Measurements from ENCODE around the gene CAB39. TPM values are rescaled to one million over a fixed set of nuclear protein-coding genes. Genes with fewer than 3 reads are reported as not detected.

CAB39 gene
- total and polyA plus RNA-seq, 5 experiments from 2014 or later: 62.5 to 107 (median 81.5) TPM

DNA sequence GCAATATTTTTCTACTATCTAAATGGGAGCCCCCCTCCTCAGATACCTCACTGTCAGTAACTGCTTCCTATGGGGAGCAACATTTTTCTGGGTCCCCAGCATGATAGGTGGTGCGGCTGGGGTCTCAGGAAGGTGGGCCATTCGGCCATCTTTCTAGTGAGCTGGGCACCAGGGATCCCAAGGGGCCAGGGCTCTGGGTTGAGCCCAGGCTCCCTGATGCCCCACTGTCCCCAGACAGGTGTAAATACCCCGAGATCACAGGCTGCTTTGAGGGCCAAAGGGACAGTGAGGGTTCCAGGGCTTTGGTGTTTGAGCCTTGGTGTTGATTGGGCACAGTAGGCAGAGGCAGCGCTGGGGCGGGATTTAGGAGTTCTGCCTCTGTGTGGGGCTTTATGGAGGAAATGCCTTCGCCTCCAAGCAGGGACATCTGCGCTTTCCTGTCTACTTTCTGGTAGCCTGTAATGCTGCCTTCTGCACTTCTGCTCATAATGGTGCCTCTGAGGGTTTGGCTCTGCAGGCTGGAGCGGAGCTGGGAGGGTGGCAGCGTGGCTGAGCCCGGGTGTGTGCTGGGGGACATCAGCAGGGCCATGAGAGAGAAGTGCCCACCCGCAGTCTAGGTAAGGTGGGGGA lies 157.4 kb downstream of the CAB39 start:
- peaks cover 26 to 81% (median 80%) of the 10 kb centered on the region in 4 donors for H3K4me1 Mint-ChIP-seq
- POLR2A ChIA-PET: interaction anchor here (6.2 kb wide), 1 partner anchor 7 kb away, joined by 62 read pairs; no protein-coding TSS in a partner anchor

More for the DNA sequence above, 157.4 kb downstream of the CAB39 start:
- Mint-ChIP-seq H3K4me3 (peak overlapping the region in 4 of 10 donors; percentile 4 to 66 (median 12)), H3K27ac (peak overlapping the region in 8 of 10 donors; percentile 22 to 83 (median 59)), H3K9me3 (no peaks in the 10 kb centered on the region), H3K36me3 (peaks cover 0 to 5% (median 0%) of the 10 kb centered on the region in 3 donors), H3K27me3 (peaks cover 0 to 1% (median 0%) of the 10 kb centered on the region in 5 donors)
- DNase-seq (peak in 1 of 10 donors; percentile 12), ATAC-seq (no peak)

Other genes with a start within 250 kb of the CAB39 start
- gene ITM2C, start 152.1 kb downstream of the CAB39 start, total RNA-seq: 10 to 100 TPM; 30.9 to 38.7 TPM
- 10 to 100 TPM; 35.4 to 56.7 (median 53.8) TPM for gene ITM2C, start 152.1 kb downstream of the CAB39 start, polyA plus RNA-seq
- 10 to 100 TPM in 1 of 2 experiments, 1 to 10 TPM in 1; 8.9 to 10.4 TPM for gene GPR55, start 212.4 kb downstream of the CAB39 start, total RNA-seq
- 1 to 10 TPM; 1.1 to 3.2 (median 3.1) TPM for gene GPR55, start 212.4 kb downstream of the CAB39 start, polyA plus RNA-seq